HK-2 (cell line): ENCODE results near the gene SPRTN.
A peak's percentile ranks its signal among the peaks of the same experiment; 100 is the strongest.

Experiments used
- DNase-seq: peaks from one replicate; pipeline ENCODE4 v3.0.0-alpha.2; 2018; ENCODE audit not compliant: unreplicated experiment

The SPRTN gene

GRCh38 chr1:231376875-231377549, 38.9 kb downstream of the SPRTN start:
- no peak for DNase-seq

- DNase-seq, result no peak
Observed at GRCh38 chr1:231381729-231382128, 43.6 kb downstream of the SPRTN start.

- no peak for DNase-seq
Observed at GRCh38 chr1:231382426-231382825, 44.3 kb downstream of the SPRTN start.

GRCh38 chr1:231383159-231383860, 45.2 kb downstream of the SPRTN start:
- no peak for DNase-seq

- DNase-seq, result no peak
Observed at GRCh38 chr1:231384696-231385415, 46.8 kb downstream of the SPRTN start.

- DNase-seq, result no peak
Observed at GRCh38 chr1:231385416-231385748, 47.3 kb downstream of the SPRTN start.

- no peak for DNase-seq
Observed at GRCh38 chr1:231386466-231386865, 48.4 kb downstream of the SPRTN start.

GRCh38 chr1:231387770-231388669, 49.9 kb downstream of the SPRTN start:
- no peak for DNase-seq

- no peak for DNase-seq
Observed at GRCh38 chr1:231390071-231390470, 52.0 kb downstream of the SPRTN start.

- no peak for DNase-seq
Observed at GRCh38 chr1:231392389-231393131, 54.5 kb downstream of the SPRTN start.

- DNase-seq, result no peak
Observed at GRCh38 chr1:231393668-231394067, 55.6 kb downstream of the SPRTN start.

- DNase-seq, result peak; percentile 69
Observed at GRCh38 chr1:231395076-231395997, 57.2 kb downstream of the SPRTN start.

- no peak for DNase-seq
Observed at GRCh38 chr1:231395998-231396390, 57.9 kb downstream of the SPRTN start.

- DNase-seq, result no peak
Observed at GRCh38 chr1:231396643-231397042, 58.5 kb downstream of the SPRTN start.

- DNase-seq, result no peak
Observed at GRCh38 chr1:231397886-231398671, 60.0 kb downstream of the SPRTN start.

- DNase-seq, result no peak
Observed at GRCh38 chr1:231401478-231401877, 63.4 kb downstream of the SPRTN start.

- DNase-seq, result no peak
Observed at GRCh38 chr1:231404318-231404717, 66.2 kb downstream of the SPRTN start.
